HG03108 (cell line): ENCODE data around the gene CREB1.
"Not testable (repeated sequence)": the region's sequence is repeated elsewhere in the genome, so short reads cannot be mapped to it uniquely, and the experiment has no call there.

Experiments used
- ATAC-seq: cut with Tn5 transposase; IDR thresholded peaks from one replicate; pipeline ENCODE4 v1.9.1; 2021; ENCODE audit warnings: moderate library complexity; ENCODE audit not compliant: unreplicated experiment

The CREB1 gene

DNA sequence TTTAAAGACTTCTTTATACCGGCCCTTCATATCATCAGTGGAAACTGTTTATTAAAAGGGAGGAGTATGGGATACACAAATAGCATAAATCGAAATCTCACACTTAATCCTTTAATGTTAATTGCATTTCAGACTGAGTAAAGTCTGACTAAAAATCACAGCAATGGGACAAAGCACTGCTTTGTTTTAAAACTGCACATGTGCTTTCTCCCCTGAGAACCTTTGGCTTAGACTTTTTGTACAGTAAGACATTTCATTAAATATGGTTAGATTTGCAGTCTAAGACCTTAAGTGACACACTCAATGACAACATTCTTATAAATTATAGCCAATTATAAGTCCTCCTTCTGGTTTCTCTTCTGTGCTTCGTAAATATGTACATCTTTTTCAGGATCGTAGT is 83.0 kb downstream of the CREB1 start:
- ATAC-seq = no peak

DNA sequence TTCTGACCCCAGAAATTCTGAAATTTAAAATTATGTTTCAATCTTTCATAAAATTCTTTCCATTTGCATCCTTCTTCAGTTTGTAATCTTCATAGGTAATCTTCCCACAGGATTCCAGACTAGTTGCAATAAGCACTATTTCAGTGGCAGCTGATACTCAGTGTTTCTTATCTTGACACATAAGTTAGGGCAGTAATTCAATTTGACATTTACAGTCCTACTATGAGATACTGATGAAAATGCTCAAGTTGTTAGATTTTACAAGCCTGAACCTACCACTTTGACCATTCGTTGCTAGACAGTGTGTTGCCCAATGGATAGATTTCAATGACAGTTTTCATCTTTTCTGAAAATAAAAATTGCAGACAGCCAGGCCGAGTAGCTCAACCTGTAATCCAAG is 85.1 kb downstream of the CREB1 start:
- ATAC-seq = no peak

DNA sequence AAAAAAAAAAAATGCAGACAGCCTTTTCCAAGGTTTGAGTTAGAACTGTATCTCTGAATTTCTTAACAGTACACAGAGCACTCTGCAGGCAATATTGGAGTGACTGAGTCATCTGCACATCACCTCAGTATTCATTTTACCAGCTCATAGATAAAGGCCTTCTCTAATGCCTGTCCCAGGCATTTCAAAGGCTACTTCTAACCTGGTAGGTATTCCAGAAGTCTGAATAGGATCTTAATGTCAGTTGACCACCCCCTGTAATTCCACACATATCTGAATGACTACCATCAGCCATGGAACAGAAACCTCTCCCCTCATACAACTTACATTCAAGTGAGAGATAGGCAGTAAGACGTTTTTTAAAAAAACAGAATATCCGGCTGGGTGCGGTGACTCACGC is 86.4 kb downstream of the CREB1 start:
- ATAC-seq = no peak

DNA sequence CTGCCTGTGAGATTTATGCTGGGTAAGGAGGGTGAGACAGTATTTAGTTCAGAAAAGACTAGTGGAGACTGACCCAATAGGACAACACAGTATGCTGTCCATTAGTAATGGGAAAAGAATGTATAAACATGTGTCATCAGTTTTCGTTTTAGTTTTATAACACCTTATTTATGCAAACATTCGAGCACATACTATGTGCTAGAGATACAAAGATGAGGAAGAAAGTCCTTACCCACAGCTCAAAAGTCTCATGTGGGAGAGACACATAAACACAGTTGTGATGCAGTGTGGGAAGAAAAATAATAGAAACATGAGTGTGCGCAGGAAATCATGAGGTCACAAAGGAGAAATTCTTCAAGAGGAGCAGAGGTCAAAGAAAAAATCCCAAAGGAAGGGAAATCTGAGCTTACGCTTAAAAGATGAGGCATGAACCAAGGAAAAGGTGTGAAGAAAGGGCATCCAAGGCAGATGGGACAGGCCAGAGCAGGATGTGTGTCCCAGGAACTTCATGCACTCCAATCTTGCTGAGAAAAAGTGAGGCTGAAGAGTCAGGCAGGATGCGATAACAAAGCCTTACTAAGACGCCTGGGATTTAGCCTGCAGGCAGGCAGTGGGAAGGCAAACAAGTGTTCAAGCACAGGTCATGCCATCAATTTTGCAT is 87.4 kb downstream of the CREB1 start:
- no peak for ATAC-seq

DNA sequence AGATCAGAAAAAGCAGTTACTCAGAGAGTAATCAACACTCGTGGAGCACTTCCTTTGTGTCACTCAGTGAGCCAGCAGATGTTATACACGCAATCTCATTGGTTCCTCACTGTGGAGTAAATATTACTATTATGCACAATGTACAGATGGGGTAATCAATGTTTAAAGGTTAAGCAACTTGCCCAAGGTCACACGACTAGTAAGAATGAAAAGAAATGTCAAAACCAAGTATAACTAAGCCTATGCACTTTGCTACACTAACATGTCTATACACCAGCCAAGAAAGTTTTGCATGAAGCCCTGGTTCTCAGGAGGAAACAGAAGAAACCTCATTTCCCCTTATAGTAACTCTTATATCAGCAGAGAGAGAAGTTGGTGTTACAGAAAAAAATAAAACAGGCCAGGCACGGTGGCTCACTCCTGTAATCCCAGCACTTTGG is 90.0 kb downstream of the CREB1 start:
- peak; percentile 49 for ATAC-seq

DNA sequence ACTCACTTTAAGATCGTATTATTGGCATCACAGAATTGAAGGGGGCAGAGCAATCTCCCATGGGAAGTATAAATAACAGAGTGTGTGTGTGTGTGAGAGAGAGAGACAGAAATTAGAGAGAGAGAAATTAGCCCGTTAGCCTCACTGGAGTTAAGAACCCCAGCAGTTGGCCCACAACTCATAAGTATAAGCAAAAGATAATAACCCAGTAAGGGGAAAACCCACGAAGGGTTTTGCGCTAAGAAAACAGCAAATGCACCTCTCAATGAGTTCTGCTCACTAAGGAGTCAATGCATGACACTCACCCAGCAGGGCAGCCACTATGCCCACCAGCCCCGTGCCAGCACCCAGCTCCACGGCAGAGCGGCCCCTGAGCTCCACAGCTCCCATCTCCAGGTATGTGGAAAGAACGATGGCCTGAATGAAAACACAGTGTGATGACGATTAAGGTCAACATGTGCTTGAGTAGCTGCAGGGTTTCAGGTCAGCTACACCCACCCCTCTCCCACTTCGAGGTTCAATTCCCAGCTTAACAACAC is 91.8 kb downstream of the CREB1 start:
- no peak for ATAC-seq

DNA sequence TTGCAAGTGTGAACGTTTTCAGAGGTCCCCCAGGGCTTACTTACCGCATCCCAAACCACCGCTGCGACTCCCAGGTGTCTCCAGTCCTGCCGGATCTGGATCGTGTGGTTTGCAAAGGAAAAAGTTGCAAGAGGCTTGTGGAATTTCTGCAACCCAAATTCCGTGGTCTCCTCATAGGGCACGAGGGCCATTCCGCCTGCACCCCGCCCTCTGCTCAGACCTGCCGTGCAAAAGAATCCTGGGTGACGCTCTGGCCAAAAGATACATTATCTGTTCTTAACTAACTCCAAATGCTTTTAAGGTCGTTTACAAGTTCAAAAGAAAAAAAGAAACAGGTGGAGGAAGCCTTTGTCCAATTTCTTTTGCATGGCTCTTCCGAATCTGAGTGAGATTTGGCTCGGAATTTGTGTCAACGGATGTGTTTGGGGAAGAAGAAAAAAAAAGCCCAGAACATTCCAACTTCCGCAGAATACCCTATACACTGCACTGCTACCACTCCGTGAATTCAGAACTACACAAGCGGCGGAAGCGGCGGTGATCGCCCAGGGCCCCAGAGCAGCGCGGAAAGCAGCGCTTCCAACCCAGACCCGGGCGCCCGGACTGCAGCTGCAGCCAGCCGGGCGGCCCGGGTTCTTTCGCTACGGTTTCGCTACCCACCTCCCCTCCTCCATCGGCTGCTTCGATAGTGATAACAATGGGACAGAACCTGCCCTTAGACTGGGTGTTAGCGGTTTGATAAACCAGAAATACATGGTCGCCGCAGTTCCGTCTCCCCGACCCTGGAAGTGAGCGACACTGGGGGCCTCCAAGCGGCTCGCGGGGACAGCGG is 94.6 kb downstream of the CREB1 start:
- ATAC-seq = peak; percentile 31

DNA sequence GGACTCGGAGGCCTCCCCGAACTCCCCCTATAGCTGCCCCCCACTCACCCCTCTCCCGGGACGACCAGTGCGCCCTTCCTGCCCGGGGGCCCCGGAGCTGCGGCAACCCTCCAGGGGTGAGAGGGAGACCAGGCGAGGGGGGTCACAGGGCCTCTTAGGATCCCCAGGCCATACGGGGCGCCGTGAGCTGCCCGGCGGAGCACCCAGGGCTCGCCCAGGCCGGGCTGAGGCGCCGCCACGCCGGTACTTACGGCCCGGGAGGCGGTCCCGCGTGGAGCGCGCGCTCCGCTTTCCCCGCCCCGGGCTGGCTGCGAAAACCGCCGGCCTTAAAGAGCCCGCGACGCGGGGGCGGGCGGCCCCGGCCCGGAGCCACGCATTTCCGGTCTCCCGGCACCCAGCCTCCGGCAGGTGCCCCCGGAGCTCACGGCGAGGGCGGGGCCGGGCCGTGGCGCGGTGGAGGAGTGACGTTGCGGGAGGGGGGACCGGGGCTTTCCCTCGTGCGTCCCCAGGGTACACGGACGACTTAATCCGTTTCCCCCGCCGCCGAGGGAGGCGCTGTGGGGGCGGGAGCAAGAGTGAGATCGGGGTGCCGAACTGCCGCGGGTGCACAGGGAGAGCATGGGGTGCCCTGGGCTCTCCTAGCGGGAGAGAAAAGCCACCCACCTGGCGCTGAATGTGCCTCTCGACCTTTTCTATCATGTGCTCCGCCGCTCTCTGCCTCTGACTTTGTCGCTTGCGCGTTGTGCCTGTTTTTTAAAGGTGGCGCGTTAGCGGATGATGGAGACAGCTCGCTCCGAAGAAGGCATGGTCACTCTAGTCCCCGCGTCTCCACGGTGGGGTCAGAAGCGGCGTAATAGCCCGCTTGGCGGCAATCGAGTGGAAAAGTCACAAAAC is 95.5 kb downstream of the CREB1 start, which contains the start of gene METTL21A:
Gene METTL21A (minus strand): TSS at position 381 of the 894 bp plus-strand sequence. CDS start 1,019 bp downstream, outside the sequence.
- ATAC-seq = peak; percentile 58

DNA sequence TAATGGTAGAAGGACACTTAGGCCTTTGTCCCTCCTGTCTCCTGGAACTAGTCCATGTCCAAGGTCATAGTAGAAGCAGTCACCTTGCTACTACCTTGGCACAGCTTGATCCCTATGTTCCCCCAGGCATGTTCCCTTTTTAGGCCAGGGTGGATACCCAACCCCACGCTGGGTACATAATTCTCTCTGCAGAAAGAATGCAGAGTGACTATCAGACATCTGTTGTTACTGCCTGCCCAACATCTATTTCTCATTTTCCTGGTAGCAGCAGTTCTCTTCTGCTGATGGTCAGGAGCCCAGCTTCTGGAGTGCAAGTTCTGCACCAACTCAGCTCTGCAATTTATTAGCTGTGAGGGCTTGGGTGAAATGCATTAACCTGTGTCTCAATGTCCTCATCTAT is 99.8 kb downstream of the CREB1 start:
- ATAC-seq = no peak

DNA sequence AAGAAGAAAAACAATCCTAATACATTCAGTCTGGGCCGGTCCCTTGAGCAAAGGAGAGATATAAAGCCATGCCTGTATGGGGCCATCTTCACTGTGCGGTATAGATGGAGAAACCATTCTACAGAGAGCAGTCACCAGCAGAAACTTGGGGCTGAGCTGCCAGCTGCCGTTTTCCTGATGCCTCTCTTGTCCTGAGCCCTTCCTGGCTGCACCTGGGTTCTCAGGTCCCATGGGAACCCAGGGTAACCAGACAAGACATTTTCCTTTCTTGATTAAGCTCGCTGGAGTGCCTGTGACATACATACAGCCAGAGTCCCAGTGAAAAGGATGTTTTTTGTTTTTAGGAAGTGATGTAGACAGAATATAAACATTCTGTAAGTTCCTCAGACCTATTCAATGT is 100.7 kb downstream of the CREB1 start:
- ATAC-seq = no peak

DNA sequence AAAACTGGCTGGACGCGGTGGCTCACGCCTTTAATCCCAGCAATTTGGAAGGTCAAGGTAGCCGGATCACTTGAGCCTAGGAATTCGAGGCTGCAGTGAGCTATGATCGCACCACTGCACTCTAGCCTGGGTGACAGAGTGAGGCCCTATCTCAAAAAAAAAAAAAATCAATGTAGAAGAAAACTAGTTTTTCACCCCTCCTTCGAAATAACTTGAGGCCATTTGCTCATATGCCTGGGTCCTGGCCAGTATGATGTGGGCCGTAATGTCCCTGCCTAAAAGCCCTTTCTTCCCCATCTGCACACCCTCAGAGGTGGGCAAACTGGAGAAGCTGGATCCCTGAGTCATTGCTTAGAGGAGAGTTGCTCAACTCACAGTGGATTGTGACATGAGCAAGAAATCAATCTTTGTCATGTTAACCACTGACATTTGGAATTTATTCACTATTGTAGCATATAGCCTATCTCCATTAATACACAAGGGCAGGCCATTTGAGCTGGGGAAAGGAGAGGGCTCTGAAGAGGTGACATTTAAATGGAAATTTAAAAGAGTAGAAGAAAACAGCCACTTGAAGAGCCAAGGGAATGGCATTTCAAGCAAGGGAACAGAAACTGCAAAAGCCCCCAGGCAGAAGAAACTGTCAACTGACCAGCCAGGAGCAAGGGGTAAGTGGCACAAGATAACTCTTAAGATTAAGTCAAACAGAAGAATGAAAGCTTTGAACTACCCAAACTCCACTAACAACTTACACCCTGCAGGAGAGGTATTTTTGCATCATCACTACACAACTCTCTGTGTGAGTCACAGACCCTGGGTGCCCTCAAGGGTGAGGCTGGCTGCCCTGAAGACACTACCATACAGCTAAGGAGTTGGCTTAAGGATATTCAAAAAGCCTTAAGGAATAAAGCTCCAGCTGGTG is 103.1 kb downstream of the CREB1 start:
- ATAC-seq = no peak

DNA sequence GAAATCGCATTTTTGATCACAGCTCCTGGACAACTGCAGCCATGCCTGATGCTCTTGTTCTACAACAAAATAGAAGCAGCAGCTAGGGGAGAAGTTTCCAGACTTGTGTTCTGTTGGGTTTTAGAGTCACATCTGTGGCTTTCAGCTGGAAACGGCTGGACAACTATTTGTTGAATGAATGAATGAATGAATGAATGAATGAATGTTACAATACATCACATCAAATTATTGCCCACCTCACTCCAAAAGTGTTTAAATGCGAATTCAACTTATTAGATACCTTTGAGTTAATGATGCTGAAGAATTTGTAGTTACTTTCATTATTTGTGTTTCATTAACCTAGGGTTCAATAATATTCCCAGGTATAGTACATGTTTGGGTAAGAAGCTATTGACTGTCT is 103.9 kb downstream of the CREB1 start:
- no peak for ATAC-seq

DNA sequence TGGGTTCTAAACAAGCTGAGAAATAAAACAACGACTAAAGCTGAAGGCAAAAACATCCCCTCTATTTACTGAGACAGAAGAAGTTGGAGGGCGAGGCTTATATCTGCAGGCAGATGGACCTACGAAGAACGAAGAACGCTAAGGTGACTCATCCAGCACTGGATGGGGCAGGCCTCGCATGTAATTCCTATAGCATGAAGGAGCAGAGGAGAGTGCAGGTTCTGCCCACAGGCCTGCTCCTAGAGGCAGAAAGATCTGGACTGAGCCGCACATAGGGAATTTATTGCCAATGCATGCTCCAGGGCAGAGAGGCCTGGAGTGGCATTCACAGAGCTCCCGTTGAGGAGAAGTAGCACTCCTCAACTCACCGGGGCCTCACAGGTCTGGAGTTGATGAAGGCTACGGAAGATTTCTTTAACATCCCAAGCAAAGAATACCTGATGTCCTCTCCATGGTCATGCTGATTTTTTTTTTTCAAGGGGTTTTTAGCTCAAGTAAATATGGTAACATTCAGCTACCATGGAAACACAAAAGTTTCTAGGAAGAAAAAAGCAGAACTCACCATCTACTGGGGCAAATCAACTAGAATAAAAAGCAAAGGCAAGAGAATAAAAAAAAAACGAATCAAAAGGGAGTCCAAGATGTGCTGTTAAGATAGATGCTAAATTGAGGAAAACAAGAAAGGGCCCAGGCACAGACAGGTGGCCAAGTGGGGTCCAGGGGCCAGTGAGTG is 105.9 kb downstream of the CREB1 start:
- ATAC-seq = no peak

DNA sequence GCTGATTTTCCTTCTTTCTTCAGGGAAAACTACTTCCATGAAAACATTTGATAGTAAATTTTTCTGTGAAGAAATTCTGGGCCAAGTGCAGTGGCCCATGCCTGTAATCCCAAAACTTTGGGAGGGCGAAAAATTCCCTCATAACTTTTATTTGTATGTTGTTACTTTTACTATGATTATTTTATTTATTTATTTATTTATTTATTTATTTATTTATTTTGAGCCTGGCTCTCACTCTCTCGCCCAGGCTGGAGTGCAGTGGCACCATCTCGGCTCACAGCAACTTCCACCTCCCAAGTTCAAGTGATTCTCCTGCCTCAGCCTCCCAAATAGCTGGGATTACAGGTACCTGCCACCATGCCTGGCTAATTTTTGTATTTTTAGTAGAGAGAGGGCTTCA is 109.5 kb downstream of the CREB1 start:
- ATAC-seq = not testable (repeated sequence)

DNA sequence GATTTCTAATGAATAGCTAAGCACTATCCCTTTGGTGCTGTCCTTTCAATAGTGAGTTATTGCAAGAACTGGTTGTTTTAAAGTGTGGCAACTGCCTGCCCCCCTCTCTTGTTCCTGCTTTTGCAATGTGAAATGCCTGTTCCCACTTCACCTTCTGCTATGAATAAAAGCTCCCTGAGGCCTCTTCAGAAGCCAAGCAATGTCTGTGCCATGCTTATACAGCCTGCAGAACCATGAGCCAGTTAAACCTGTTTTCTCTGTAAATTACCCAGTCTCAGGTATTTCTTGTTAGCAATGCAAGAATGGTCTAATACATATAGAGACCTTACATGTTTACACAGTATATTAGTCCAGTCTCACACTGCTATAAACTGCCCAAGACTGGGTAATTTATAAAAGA is 110.4 kb downstream of the CREB1 start:
- no peak for ATAC-seq

DNA sequence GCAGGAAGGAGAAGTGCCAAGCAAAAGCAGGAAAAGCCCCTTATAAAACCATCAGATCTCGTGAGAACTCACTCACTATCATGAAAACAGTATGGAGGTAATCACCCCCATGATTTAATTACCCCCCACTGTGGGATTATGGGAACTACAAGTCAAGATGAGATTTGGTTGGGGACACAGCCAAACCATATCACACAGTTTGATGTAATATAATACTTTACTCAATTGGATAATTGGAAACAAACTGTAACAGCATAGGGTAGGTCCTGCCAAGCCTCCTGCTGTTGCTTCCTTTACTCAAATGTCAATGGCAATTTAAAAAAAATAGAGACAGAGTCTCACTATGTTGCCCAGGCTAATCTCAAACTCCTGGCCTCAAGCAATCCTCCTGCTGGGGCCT is 110.9 kb downstream of the CREB1 start:
- ATAC-seq = no peak

DNA sequence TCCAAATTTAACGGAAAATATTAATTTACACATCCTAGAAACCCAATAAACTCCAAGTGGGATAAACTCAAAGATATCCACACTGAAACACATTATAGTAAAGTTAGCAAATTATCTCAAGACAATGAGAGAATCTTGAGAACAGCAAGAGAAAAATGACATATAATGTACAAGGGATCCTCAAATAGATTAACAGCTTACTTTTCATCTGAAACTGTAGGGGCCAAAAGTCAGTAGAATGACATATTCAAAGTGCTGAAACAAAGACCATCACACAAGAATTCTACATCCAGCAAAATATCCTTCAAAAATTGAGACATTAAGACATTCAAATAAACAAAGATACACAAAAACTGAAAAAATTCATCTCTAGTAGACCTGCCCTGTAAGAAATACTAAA is 114.1 kb downstream of the CREB1 start:
- ATAC-seq = no peak

DNA sequence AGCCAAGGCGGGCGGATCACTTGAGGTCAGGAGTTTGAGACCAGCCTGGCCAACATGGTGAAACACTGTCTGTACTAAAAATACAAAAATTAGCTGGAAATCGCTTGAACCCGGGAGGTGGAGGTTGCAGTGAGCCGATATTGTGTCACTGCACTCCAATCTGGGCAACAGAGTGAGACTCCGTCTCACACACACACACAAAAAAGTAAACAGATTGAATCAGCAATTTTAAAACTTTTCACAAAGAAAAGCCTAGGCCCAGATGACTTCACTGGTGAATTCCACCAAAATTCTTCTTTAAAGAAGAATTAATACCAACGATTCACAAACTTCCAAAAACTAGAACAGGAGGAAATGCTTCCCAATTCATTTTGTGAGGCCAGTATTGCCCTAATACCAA is 116.8 kb downstream of the CREB1 start:
- not testable (repeated sequence) for ATAC-seq
